Gastrocnemius medialis (tissue), 4 donors: ENCODE measurements around the gene TEX55.

Experiments used
- POLR2A ChIP-seq, 2 donors: fragments of 450-650 bp; IDR thresholded peaks; one replicate each; pipeline ENCODE4 v1.6.1; 2017; ENCODE audit warnings: antibody characterized with exemption in 2 of 2, mild to moderate bottlenecking in 2 of 2, moderate library complexity in 2 of 2
- TF ChIP-seq, protein P1 (sequence below), 5 experiments: fragments of 450-650 bp in 3 of 5; fragments of 200-600 bp in 2 of 5; sonication (generic) in 2 of 5; IDR thresholded peaks in 4 of 5; conservative IDR thresholded peaks in 1 of 5; 1 replicate in 4 of 5; 2 replicates in 1 of 5; pipeline ENCODE4 v1.5.1; 2016 to 2019; ENCODE audit warnings: antibody characterized with exemption in 5 of 5, mild to moderate bottlenecking in 3 of 5, moderate library complexity in 3 of 5

DNA sequence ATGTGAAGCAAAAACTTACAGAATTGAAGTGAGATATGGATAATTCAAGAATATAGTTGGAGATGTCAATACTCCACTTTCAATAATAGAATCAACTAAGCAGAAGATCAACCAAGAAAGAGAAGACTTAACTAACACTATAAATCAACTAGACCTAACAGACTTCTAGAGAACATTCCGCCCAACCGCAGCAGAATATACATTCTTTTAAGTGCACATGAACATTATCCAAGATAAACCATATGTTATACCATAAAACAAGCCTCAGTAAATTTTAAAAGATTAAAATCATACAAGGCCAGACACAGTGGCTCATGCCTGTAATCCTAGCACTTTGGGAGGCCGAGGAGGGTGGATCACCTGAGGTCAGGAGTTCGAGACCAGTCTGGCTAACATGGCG is 5.5 kb upstream of the TEX55 start:
- TF ChIP-seq POLR2A (IDR thresholded peaks at IDR 0.05) = no peak
- TF ChIP-seq, protein P1, sequence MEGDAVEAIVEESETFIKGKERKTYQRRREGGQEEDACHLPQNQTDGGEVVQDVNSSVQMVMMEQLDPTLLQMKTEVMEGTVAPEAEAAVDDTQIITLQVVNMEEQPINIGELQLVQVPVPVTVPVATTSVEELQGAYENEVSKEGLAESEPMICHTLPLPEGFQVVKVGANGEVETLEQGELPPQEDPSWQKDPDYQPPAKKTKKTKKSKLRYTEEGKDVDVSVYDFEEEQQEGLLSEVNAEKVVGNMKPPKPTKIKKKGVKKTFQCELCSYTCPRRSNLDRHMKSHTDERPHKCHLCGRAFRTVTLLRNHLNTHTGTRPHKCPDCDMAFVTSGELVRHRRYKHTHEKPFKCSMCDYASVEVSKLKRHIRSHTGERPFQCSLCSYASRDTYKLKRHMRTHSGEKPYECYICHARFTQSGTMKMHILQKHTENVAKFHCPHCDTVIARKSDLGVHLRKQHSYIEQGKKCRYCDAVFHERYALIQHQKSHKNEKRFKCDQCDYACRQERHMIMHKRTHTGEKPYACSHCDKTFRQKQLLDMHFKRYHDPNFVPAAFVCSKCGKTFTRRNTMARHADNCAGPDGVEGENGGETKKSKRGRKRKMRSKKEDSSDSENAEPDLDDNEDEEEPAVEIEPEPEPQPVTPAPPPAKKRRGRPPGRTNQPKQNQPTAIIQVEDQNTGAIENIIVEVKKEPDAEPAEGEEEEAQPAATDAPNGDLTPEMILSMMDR (IDR thresholded peaks at IDR 0.05 in 4 of 5, conservative IDR thresholded peaks at IDR 0.05 in 1 of 5) = no peak
